ENCODE results near the gene TXNDC11. TPM values are rescaled to one million over a fixed set of nuclear protein-coding genes. Genes with fewer than 3 reads are reported as not detected.
A peak's percentile ranks its signal among the peaks of the same experiment; 100 is the strongest.

TXNDC11 gene
- polyA plus RNA-seq, 2 of the 4 experiments (the other 2 are of a cell fraction): 22.7 to 42.4 TPM

DNA sequence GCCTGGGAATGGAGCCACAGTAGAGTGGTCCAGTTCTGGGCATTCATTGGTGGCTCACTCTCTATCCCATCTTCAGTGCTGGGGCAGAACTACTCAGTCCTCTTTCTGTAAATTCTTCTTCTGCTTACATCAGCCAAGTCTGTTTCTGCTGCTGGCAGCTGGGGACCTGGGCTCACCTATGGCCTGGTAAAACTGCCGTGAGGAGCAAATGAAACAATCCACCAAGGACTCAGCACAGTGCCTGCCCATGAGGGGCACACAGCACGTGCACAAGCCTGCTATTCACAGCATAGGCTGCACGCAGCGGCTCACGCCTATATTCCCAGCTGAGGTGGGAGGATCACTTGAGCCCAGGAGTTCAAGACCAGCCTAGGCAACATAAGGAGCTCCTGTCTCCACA is 105.3 kb downstream of the TXNDC11 start:
- ChIA-PET CTCF (interaction anchor here (0.6 to 2.2 kb wide), 4 partner anchors 11 to 241 kb away, joined by 3 to 9 read pairs (median 4); no protein-coding TSS in a partner anchor), POLR2A (interaction anchor here (0.6 kb wide), 1 partner anchor 26 kb away, joined by 3 read pairs; no protein-coding TSS in a partner anchor)
- Histone ChIP-seq H3K27ac (peak overlapping the region; percentile 78 to 89), H3K4me3 (no peak overlapping the region), H3K9me3 (no peaks in the 10 kb centered on the region), H3K4me1 (peaks cover 62% of the 10 kb centered on the region), H3K4me2 (0 out of 3 replicates have a peak overlapping the region, but pooled peaks have one; percentile 7)
- TF ChIP-seq PHF8 (IDR thresholded peaks at IDR 0.05; ENCODE audit: borderline replicate concordance, low read depth) (no peak), CHD2 (IDR thresholded peaks at IDR 0.05; ENCODE audit: low read length, partially characterized antibody) (no peak), MYC (IDR thresholded peaks at IDR 0.05; ENCODE audit: borderline replicate concordance, low read length) (no peak), EP300 (IDR thresholded peaks at IDR 0.05) (no peak), EHMT2 (IDR thresholded peaks at IDR 0.05; ENCODE audit: low read depth) (no peak)
- TF ChIP-seq, protein P1, sequence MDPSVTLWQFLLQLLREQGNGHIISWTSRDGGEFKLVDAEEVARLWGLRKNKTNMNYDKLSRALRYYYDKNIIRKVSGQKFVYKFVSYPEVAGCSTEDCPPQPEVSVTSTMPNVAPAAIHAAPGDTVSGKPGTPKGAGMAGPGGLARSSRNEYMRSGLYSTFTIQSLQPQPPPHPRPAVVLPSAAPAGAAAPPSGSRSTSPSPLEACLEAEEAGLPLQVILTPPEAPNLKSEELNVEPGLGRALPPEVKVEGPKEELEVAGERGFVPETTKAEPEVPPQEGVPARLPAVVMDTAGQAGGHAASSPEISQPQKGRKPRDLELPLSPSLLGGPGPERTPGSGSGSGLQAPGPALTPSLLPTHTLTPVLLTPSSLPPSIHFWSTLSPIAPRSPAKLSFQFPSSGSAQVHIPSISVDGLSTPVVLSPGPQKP (IDR thresholded peaks at IDR 0.05; ENCODE audit: low read depth, low read length): no peak
- FAIRE-seq (no peak), ATAC-seq (no peak), DNase-seq (ENCODE audit: low read depth in 1 of 2, low spot score in 1 of 2) (no peak)
- WGBS (ENCODE audit: missing lambda C conversion rate): 86% methylated on average over 5 of the region's 5 CpGs

- WGBS (ENCODE audit: missing lambda C conversion rate): 91% methylated on average over 14 of the region's 14 CpGs
Measured at GRCh38 chr16:11636172-11636721, 106.4 kb downstream of the TXNDC11 start.

GRCh38 chr16:11635679-11636171 is 106.9 kb downstream of the TXNDC11 start:
- ChIA-PET CTCF (interaction anchor here (1.1 to 2.2 kb wide), 5 partner anchors 9 to 240 kb away, joined by 3 to 9 read pairs (median 4); no protein-coding TSS in a partner anchor), POLR2A (interaction anchor here (1.1 kb wide), 1 partner anchor 48 kb away, joined by 3 read pairs; the partner anchor contains the start of gene LITAF)
- no peak for TF ChIP-seq HMGXB4 (CRISPR knock-in tag; IDR thresholded peaks at IDR 0.05; ENCODE audit: borderline replicate concordance)
- TF ChIP-seq HOXB13 (CRISPR knock-in tag; IDR thresholded peaks at IDR 0.05; ENCODE audit: low read depth): no peak
- TF ChIP-seq ZSCAN20 (CRISPR knock-in tag; IDR thresholded peaks at IDR 0.05): no peak
- no peak for TF ChIP-seq FOSL2 (IDR thresholded peaks at IDR 0.05)
- no peak for TF ChIP-seq FOSL2 (CRISPR knock-in tag; IDR thresholded peaks at IDR 0.05)
- ATAC-seq (no peak), FAIRE-seq (no peak), DNase-seq (ENCODE audit: low read depth in 1 of 2, low spot score in 1 of 2) (no peak)
- H3K4me2 ChIP-seq: no peak overlapping the region
- H3K27ac ChIP-seq: peak overlapping the region; percentile 45 to 89; a peak in 5 of 6 replicates
- no peak overlapping the region for H3K4me3 ChIP-seq
- no peaks in the 10 kb centered on the region for H3K9me3 ChIP-seq
- H3K4me1 ChIP-seq: peaks cover 46% of the 10 kb centered on the region
- 90% methylated on average over 10 of the region's 12 CpGs for WGBS (ENCODE audit: missing lambda C conversion rate)

More at GRCh38 chr16:11636172-11636721, 106.4 kb downstream of the TXNDC11 start:
- FAIRE-seq (no peak), ATAC-seq (no peak), DNase-seq (ENCODE audit: low read depth in 1 of 2, low spot score in 1 of 2) (no peak)
- Histone ChIP-seq H3K9me3 (no peaks in the 10 kb centered on the region), H3K27ac (peak overlapping the region; percentile 78 to 89), H3K4me2 (no peak overlapping the region), H3K4me3 (no peak overlapping the region), H3K4me1 (peaks cover 52% of the 10 kb centered on the region)
- TF ChIP-seq RCOR1 (IDR thresholded peaks at IDR 0.05; ENCODE audit: low read depth, low read length) (no peak), CTCF (IDR thresholded peaks at IDR 0.05) (no peak), KDM5A (IDR thresholded peaks at IDR 0.05) (no peak), ZNF302 (CRISPR knock-in tag; IDR thresholded peaks at IDR 0.05) (no peak), GATA3 (IDR thresholded peaks at IDR 0.05; ENCODE audit: borderline replicate concordance) (no peak), HOXA7 (CRISPR knock-in tag; IDR thresholded peaks at IDR 0.05) (no peak), FOSB (CRISPR knock-in tag; IDR thresholded peaks at IDR 0.05) (no peak), JUNB (IDR thresholded peaks at IDR 0.05) (no peak), RNF2 (IDR thresholded peaks at IDR 0.05; ENCODE audit: borderline replicate concordance, low read depth) (no peak)
- ChIA-PET POLR2A (interaction anchor here (1.1 kb wide), 1 partner anchor 49 kb away, joined by 3 read pairs; the partner anchor contains the start of gene LITAF), CTCF (interaction anchor here (1.1 to 2.2 kb wide), 4 partner anchors 9 to 240 kb away, joined by 3 to 9 read pairs (median 4); no protein-coding TSS in a partner anchor)

Data from A549 (cell line).